Measurements from ENCODE around the gene HEBP1.

HEBP1 gene

GRCh38 chr12:12992418-12993130 lies 7.5 kb downstream of the HEBP1 start:
- TF ChIP-seq CTCF (IDR thresholded peaks at IDR 0.05; ENCODE audit: borderline replicate concordance, insufficient read depth, low read depth, low read length), result no peak
- no peak overlapping the region for H3K4me3 ChIP-seq (ENCODE audit: low read depth, low read length)

GRCh38 chr12:12990700-12991468 lies 9.2 kb downstream of the HEBP1 start:
- TF ChIP-seq CTCF (IDR thresholded peaks at IDR 0.05; ENCODE audit: borderline replicate concordance, insufficient read depth, low read depth, low read length), result no peak
- no peak overlapping the region for H3K4me3 ChIP-seq (ENCODE audit: low read depth, low read length)

DNA sequence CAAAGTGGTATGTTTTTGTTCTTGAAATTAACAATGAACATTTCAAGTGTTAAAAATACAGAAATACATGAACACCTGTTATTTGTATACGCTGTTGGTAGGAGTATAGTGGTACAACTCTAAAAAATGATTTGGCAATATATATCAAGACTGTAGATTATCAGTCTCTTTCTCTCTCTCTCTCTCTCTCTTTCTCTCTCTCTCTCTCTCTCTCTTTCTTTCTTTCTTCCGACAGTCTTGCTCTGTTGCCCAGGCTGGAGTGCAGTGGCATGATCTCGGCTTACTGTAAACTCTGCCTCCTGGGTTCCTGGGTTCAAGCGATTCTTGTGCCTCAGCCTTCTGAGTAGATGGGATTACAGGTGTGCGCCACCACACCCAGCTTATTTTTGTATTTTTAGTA lies 12.6 kb downstream of the HEBP1 start:
- no peak overlapping the region for H3K4me3 ChIP-seq (ENCODE audit: low read depth, low read length)
- no peak for TF ChIP-seq CTCF (IDR thresholded peaks at IDR 0.05; ENCODE audit: borderline replicate concordance, insufficient read depth, low read depth, low read length)

DNA sequence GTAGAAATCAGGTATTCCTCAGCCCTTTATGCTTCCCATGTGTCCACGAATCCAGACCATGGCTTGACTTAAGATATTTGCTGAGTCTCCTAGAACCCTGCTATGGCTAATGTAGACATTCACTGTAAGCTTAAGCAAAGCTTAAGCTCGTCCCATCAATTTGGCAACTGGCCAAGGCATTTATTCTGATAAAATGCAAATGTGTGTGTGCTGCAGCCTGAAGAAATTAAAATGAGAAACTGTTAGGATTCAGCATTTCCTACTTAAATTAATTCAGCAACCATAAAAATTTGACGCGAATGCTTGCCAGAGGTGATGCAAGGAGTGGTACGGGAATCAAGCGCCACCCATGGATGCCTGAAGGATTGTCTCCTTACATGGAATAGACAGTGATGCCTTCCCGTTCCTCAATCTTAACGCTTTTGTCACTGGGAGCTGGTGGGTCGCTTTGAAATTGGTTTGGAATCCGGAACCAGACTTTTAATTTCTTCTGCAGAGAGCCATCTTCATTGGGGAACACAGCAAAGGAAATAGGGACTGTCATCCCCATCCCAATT lies 13.2 kb downstream of the HEBP1 start:
- TF ChIP-seq CTCF (IDR thresholded peaks at IDR 0.05; ENCODE audit: borderline replicate concordance, insufficient read depth, low read depth, low read length), result no peak
- H3K4me3 ChIP-seq (ENCODE audit: low read depth, low read length), result no peak overlapping the region

- TF ChIP-seq CTCF (IDR thresholded peaks at IDR 0.05; ENCODE audit: borderline replicate concordance, insufficient read depth, low read depth, low read length), result peak; percentile 61
- H3K4me3 ChIP-seq (ENCODE audit: low read depth, low read length), result no peak overlapping the region
Measured at GRCh38 chr12:12985817-12986408, 14.2 kb downstream of the HEBP1 start.

DNA sequence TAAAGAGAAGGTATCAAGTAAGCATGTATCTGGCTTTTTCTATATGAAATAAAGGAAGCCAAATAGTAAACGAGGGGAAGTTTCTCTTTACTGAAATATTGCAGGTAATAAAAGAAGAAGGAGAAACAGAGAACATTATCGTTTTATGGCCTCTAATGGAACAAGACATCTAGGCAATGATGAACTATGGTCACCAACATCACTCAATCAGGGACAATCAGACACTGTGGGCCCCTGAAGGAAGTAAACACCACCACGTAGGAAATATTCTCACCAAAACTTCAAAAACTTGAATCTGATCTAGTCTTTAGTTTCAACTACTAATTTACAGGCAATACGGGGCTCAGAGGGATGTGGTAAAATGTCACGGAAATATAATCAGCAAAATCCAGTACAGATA lies 15.9 kb downstream of the HEBP1 start:
- TF ChIP-seq CTCF (IDR thresholded peaks at IDR 0.05; ENCODE audit: borderline replicate concordance, insufficient read depth, low read depth, low read length), result no peak
- no peak overlapping the region for H3K4me3 ChIP-seq (ENCODE audit: low read depth, low read length)
